GM12873 (cell line): Measurements from ENCODE around the gene ZFYVE1.

Source experiments
- CTCF ChIP-seq: IDR thresholded peaks from 2 replicates; pipeline ENCODE4 v1.5.1; 2012; ENCODE audit warnings: low read depth, mild to moderate bottlenecking, moderate library complexity, low read length, control low read depth; ENCODE audit not compliant: insufficient read depth; ENCODE audit errors: missing control alignments

ZFYVE1 gene

DNA sequence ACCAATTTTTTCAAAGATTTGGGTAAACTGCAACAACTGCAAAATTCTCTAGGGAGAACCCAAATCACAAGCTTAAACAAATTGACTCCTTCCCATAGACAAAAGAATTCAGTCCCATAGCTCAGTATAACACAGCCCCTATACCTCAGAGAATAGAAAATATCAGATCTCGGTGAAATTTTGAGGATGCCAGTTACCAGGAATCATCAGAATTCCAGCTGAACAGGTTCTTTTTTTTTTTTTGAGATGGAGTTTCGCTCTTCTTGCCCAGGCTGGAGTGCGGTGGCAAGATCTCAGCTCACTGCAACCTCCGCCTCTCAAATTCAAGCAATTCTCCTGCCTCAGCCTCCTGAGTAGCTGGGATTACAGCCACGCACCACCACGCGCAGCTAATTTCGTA, 36.7 kb downstream of the ZFYVE1 start:
- TF ChIP-seq CTCF = no peak

DNA sequence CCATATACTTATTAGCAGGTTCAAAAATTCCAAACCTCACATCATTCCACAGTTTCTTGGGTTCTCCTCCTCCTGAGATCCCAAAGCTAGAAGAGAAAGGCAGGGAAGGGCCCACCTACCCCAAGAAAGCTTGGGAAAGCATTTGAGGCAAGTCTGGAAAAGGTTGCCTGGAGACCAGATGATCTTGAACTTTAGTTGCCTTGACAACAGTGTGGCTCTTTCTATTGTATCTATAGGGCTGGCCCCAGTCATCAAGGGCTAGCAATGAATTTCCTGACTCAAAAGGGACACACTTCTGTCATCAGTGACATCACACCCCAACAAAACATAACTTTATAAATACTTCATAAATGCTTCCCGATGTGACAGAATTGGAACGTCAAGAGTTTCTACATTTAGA, 40.0 kb downstream of the ZFYVE1 start:
- no peak for TF ChIP-seq CTCF

GRCh38 chr14:72986214-72986613, 40.7 kb downstream of the ZFYVE1 start:
- no peak for TF ChIP-seq CTCF

DNA sequence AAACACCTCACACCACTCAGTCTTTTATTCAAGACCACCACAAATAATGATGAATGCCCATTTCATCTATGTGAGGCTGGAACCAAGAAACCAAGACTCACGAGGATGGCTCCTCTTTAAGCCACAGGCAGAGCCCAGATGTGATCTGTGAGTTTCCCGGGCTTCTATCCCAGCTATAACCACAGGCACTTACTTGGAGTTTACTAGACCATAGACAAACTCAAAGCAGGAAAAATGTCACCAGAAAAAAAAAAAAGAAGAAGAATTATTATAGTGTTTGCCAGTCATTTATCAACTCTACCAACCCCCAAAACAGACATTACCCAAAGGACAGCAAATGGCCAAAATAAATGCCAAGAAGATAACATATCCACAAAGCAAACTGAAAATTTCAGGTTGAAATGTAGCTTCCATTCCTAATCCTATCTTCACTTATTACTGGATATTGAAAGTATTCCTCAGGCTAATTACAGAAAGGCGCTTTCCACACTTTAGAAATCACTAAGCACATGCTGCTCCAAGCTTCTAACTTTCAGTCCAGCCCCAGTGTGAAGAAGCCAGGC, 44.7 kb downstream of the ZFYVE1 start:
- TF ChIP-seq CTCF = no peak

- TF ChIP-seq CTCF = no peak
Measured at GRCh38 chr14:72980863-72981262, 46.0 kb downstream of the ZFYVE1 start.

GRCh38 chr14:72978856-72979255, 48.0 kb downstream of the ZFYVE1 start:
- TF ChIP-seq CTCF = no peak

GRCh38 chr14:72975770-72976169, 51.1 kb downstream of the ZFYVE1 start:
- peak; percentile 21 for TF ChIP-seq CTCF
